ENCODE data around the gene C16orf74.

The C16orf74 gene

GRCh38 chr16:85689950-85690320, 61.0 kb downstream of the C16orf74 start:
- DNase-seq: no peak

GRCh38 chr16:85689285-85689949, 61.5 kb downstream of the C16orf74 start:
- DNase-seq: no peak

GRCh38 chr16:85688586-85689284, 62.2 kb downstream of the C16orf74 start, which contains the start of gene GINS2:
GINS2 (minus strand) TSS chr16:85688954; CDS start chr16:85688898, 56 bp downstream.
- peak; percentile 93 for DNase-seq

- no peak for DNase-seq
These were observed 63.0 kb downstream of the C16orf74 start for GRCh38 chr16:85687651-85688471.

- DNase-seq: no peak
These were observed 63.8 kb downstream of the C16orf74 start for GRCh38 chr16:85686912-85687591.

- no peak for DNase-seq
These were observed 65.6 kb downstream of the C16orf74 start for GRCh38 chr16:85685251-85685650.

- DNase-seq: no peak
These were observed 67.5 kb downstream of the C16orf74 start for GRCh38 chr16:85683363-85683762.

GRCh38 chr16:85682516-85682915, 68.4 kb downstream of the C16orf74 start:
- no peak for DNase-seq

- DNase-seq: no peak
These were observed 69.6 kb downstream of the C16orf74 start for GRCh38 chr16:85681255-85681654.

- DNase-seq: no peak
These were observed 70.4 kb downstream of the C16orf74 start for GRCh38 chr16:85680352-85680944.

GRCh38 chr16:85679870-85680269, 71.0 kb downstream of the C16orf74 start:
- DNase-seq: no peak

GRCh38 chr16:85678821-85679220, 72.1 kb downstream of the C16orf74 start:
- DNase-seq: no peak

GRCh38 chr16:85678016-85678415, 72.9 kb downstream of the C16orf74 start:
- DNase-seq: no peak

- DNase-seq: no peak
These were observed 73.4 kb downstream of the C16orf74 start for GRCh38 chr16:85677383-85677967.

GRCh38 chr16:85676466-85676865, 74.4 kb downstream of the C16orf74 start:
- DNase-seq: no peak

GRCh38 chr16:85675251-85675874, 75.5 kb downstream of the C16orf74 start:
- DNase-seq: no peak

- DNase-seq: no peak
These were observed 76.1 kb downstream of the C16orf74 start for GRCh38 chr16:85674828-85675227.

GRCh38 chr16:85674418-85674755, 76.5 kb downstream of the C16orf74 start:
- DNase-seq: no peak

- no peak for DNase-seq
These were observed 77.1 kb downstream of the C16orf74 start for GRCh38 chr16:85673529-85674417.

GRCh38 chr16:85670840-85671239, 80.1 kb downstream of the C16orf74 start:
- DNase-seq: no peak
